ENCODE measurements around the gene NRXN3. TPM values are rescaled to one million over a fixed set of nuclear protein-coding genes. Genes with fewer than 3 reads are reported as not detected.

Gene NRXN3
- polyA plus RNA-seq, 1 experiment = 1.1 TPM

- no peak for TF ChIP-seq CTCF (IDR thresholded peaks at IDR 0.05; ENCODE audit: low read depth, low read length)
- Histone ChIP-seq H3K9me3 (ENCODE audit: control insufficient read depth, insufficient read depth, low read length) (no peaks in the 10 kb centered on the region), H3K27ac (ENCODE audit: low read depth, low read length) (no peak overlapping the region), H3K4me3 (ENCODE audit: low read depth, low read length) (no peak overlapping the region), H3K27me3 (ENCODE audit: control insufficient read depth, insufficient read depth, low read length) (no peaks in the 10 kb centered on the region)
- DNase-seq (ENCODE audit: low read depth, low spot score) = no peak
- ChIA-PET CTCF (interaction anchor here (0.6 kb wide), 1 partner anchor 386 kb away, joined by 4 read pairs; no protein-coding TSS in a partner anchor), POLR2A (no interaction called here)
Observed at GRCh38 chr14:79299162-79299561, 1129.0 kb downstream of the NRXN3 start.

GRCh38 chr14:79304279-79304678, 1134.1 kb downstream of the NRXN3 start:
- H3K27me3 ChIP-seq (ENCODE audit: control insufficient read depth, insufficient read depth, low read length) = no peaks in the 10 kb centered on the region
- no peak for TF ChIP-seq CTCF (IDR thresholded peaks at IDR 0.05; ENCODE audit: low read depth, low read length)
- DNase-seq (ENCODE audit: low read depth, low spot score) = no peak
- no peaks in the 10 kb centered on the region for H3K9me3 ChIP-seq (ENCODE audit: control insufficient read depth, insufficient read depth, low read length)
- H3K27ac ChIP-seq (ENCODE audit: low read depth, low read length) = no peak overlapping the region
- CTCF ChIA-PET = interaction anchor here (1.0 kb wide), 1 partner anchor 344 kb away, joined by 3 read pairs; no protein-coding TSS in a partner anchor
- no peak overlapping the region for H3K4me3 ChIP-seq (ENCODE audit: low read depth, low read length)
- POLR2A ChIA-PET = no interaction called here

- Histone ChIP-seq H3K9me3 (ENCODE audit: control insufficient read depth, insufficient read depth, low read length) (no peaks in the 10 kb centered on the region), H3K27ac (ENCODE audit: low read depth, low read length) (no peak overlapping the region), H3K27me3 (ENCODE audit: control insufficient read depth, insufficient read depth, low read length) (no peaks in the 10 kb centered on the region), H3K4me3 (ENCODE audit: low read depth, low read length) (no peak overlapping the region)
- POLR2A ChIA-PET = no interaction called here
- no peak for DNase-seq (ENCODE audit: low read depth, low spot score)
- CTCF ChIA-PET = no interaction called here
- no peak for TF ChIP-seq CTCF (IDR thresholded peaks at IDR 0.05; ENCODE audit: low read depth, low read length)
Observed at GRCh38 chr14:79306546-79306945, 1136.4 kb downstream of the NRXN3 start.

GRCh38 chr14:79318371-79318770, 1148.2 kb downstream of the NRXN3 start:
- no peak for TF ChIP-seq CTCF (IDR thresholded peaks at IDR 0.05; ENCODE audit: low read depth, low read length)
- ChIA-PET CTCF (no interaction called here), POLR2A (no interaction called here)
- DNase-seq (ENCODE audit: low read depth, low spot score) = no peak
- no peaks in the 10 kb centered on the region for H3K9me3 ChIP-seq (ENCODE audit: control insufficient read depth, insufficient read depth, low read length)
- H3K27ac ChIP-seq (ENCODE audit: low read depth, low read length) = no peak overlapping the region
- no peaks in the 10 kb centered on the region for H3K27me3 ChIP-seq (ENCODE audit: control insufficient read depth, insufficient read depth, low read length)
- no peak overlapping the region for H3K4me3 ChIP-seq (ENCODE audit: low read depth, low read length)

GRCh38 chr14:79320561-79320960, 1150.4 kb downstream of the NRXN3 start:
- CTCF ChIA-PET = no interaction called here
- no peak for TF ChIP-seq CTCF (IDR thresholded peaks at IDR 0.05; ENCODE audit: low read depth, low read length)
- Histone ChIP-seq H3K4me3 (ENCODE audit: low read depth, low read length) (no peak overlapping the region), H3K27me3 (ENCODE audit: control insufficient read depth, insufficient read depth, low read length) (no peaks in the 10 kb centered on the region), H3K9me3 (ENCODE audit: control insufficient read depth, insufficient read depth, low read length) (no peaks in the 10 kb centered on the region), H3K27ac (ENCODE audit: low read depth, low read length) (no peak overlapping the region)
- no peak for DNase-seq (ENCODE audit: low read depth, low spot score)
- POLR2A ChIA-PET = no interaction called here

All from AG04450 (cell line).